SK-N-SH treated with all-trans-retinoic acid at 6 μM for 48 hours (cell line): ENCODE data around the gene HSPA9.

ENCODE experiments used
- ATAC-seq: fragments of 200-7000 bp; cut with Tn5 transposase; 3 replicates; pipeline ENCODE4 v1.9.1; 2020; ENCODE audit warnings: mild to moderate bottlenecking, moderate library complexity
- ARNTL ChIP-seq: fragments of 450-650 bp; formaldehyde crosslinking; IDR thresholded peaks from 2 replicates; pipeline ENCODE4 v1.5.0; 2020; ENCODE audit warnings: low read depth, mild to moderate bottlenecking, moderate library complexity, borderline replicate concordance
- BACH2 ChIP-seq: fragments of 250-450 bp; sonication (Bioruptor Pico); IDR thresholded peaks from 2 replicates; pipeline ENCODE4 v1.9.0; 2021; ENCODE audit warnings: mild to moderate bottlenecking, borderline replicate concordance
- CSDC2 ChIP-seq: fragments of 250-450 bp; sonication (Bioruptor Pico); IDR thresholded peaks from 2 replicates; pipeline ENCODE4 v1.5.0; 2020; ENCODE audit warnings: mild to moderate bottlenecking, moderate library complexity
- ESRRG ChIP-seq: fragments of 250-450 bp; sonication (Bioruptor Pico); IDR thresholded peaks from 2 replicates; pipeline ENCODE4 v1.6.1; 2021; ENCODE audit warnings: mild to moderate bottlenecking
- GLIS3 ChIP-seq: fragments of 250-450 bp; sonication (Bioruptor Pico); IDR thresholded peaks from 2 replicates; pipeline ENCODE4 v1.5.0; 2020; ENCODE audit warnings: mild to moderate bottlenecking, moderate library complexity
- ISL1 ChIP-seq: fragments of 250-450 bp; sonication (Bioruptor Pico); IDR thresholded peaks from 2 replicates; pipeline ENCODE4 v2.1.2; 2022; ENCODE audit warnings: mild to moderate bottlenecking, moderate library complexity
- PPARA ChIP-seq: fragments of 250-450 bp; sonication (Bioruptor Pico); IDR thresholded peaks from 2 replicates; pipeline ENCODE4 v1.5.0; 2020; ENCODE audit warnings: mild to moderate bottlenecking, borderline replicate concordance
- RARB ChIP-seq: fragments of 250-450 bp; sonication (Bioruptor Pico); IDR thresholded peaks from 2 replicates; pipeline ENCODE4 v1.8.0; 2021; ENCODE audit warnings: mild to moderate bottlenecking, moderate library complexity
- SNAI2 ChIP-seq: fragments of 250-450 bp; sonication (Bioruptor Pico); IDR thresholded peaks from 2 replicates; pipeline ENCODE4 v1.5.0; 2020; ENCODE audit warnings: mild to moderate bottlenecking, moderate library complexity
- TCF4 ChIP-seq: fragments of 250-450 bp; sonication (Bioruptor Pico); IDR thresholded peaks from 2 replicates; pipeline ENCODE4 v1.8.0; 2021; ENCODE audit warnings: mild to moderate bottlenecking, moderate library complexity, borderline replicate concordance
- TOX ChIP-seq: fragments of 250-450 bp; sonication (Bioruptor Pico); IDR thresholded peaks from 2 replicates; pipeline ENCODE4 v1.8.0; 2021; ENCODE audit warnings: mild to moderate bottlenecking, moderate library complexity, borderline replicate concordance
- ZC3H10 ChIP-seq: fragments of 250-450 bp; sonication (Bioruptor Pico); IDR thresholded peaks from 2 replicates; pipeline ENCODE4 v1.5.1; 2021; ENCODE audit warnings: mild to moderate bottlenecking, moderate library complexity
- ZFP3 ChIP-seq: fragments of 250-450 bp; sonication (Bioruptor Pico); IDR thresholded peaks from 2 replicates; pipeline ENCODE4 v1.5.0; 2020; ENCODE audit warnings: mild to moderate bottlenecking, moderate library complexity
- ZFP30 ChIP-seq: fragments of 450-650 bp; formaldehyde crosslinking; IDR thresholded peaks from 2 replicates; pipeline ENCODE4 v1.5.0; 2022; ENCODE audit warnings: mild to moderate bottlenecking, moderate library complexity
- ZNF565 ChIP-seq: fragments of 450-650 bp; formaldehyde crosslinking; conservative IDR thresholded peaks from 2 replicates; pipeline ENCODE4 v1.5.0; 2020; ENCODE audit warnings: low read depth, mild to moderate bottlenecking, moderate library complexity
- ZNF70 ChIP-seq: fragments of 450-650 bp; formaldehyde crosslinking; IDR thresholded peaks from 2 replicates; pipeline ENCODE4 v1.5.0; 2020; ENCODE audit warnings: mild to moderate bottlenecking, moderate library complexity
- ZNF8 ChIP-seq: fragments of 450-650 bp; formaldehyde crosslinking; IDR thresholded peaks from 2 replicates; pipeline ENCODE4 v1.5.0; 2020; ENCODE audit warnings: mild to moderate bottlenecking, moderate library complexity
- TF ChIP-seq, protein P1 (sequence below): fragments of 250-450 bp; sonication (Bioruptor Pico); IDR thresholded peaks from 2 replicates; pipeline ENCODE4 v1.8.0; 2021; ENCODE audit warnings: low read depth, mild to moderate bottlenecking, moderate library complexity, borderline replicate concordance
- TF ChIP-seq, protein P2 (sequence below): fragments of 250-450 bp; sonication (Bioruptor Pico); IDR thresholded peaks from 2 replicates; pipeline ENCODE4 v1.5.1; 2020; ENCODE audit warnings: low read depth, mild to moderate bottlenecking, moderate library complexity
- TF ChIP-seq, protein P3 (sequence below): fragments of 250-450 bp; sonication (Bioruptor Pico); IDR thresholded peaks from 2 replicates; pipeline ENCODE4 v1.8.0; 2020; ENCODE audit warnings: mild to moderate bottlenecking, moderate library complexity, borderline replicate concordance
- TF ChIP-seq, protein P4 (sequence below): fragments of 250-450 bp; sonication (Bioruptor Pico); IDR thresholded peaks from 2 replicates; pipeline ENCODE4 v1.5.1; 2021; ENCODE audit warnings: mild to moderate bottlenecking, moderate library complexity

Gene HSPA9

GRCh38 chr5:138533973-138534941 lies 40.9 kb downstream of the HSPA9 start:
- ATAC-seq = no peak
- no peak for TF ChIP-seq ZNF565 (CRISPR knock-in tag)
- no peak for TF ChIP-seq RARB (CRISPR knock-in tag)
- no peak for TF ChIP-seq CSDC2 (CRISPR knock-in tag)
- TF ChIP-seq ESRRG (CRISPR knock-in tag) = no peak
- TF ChIP-seq ZFP30 (CRISPR knock-in tag) = no peak
- no peak for TF ChIP-seq TOX (CRISPR knock-in tag)
- TF ChIP-seq BACH2 (CRISPR knock-in tag) = no peak
- TF ChIP-seq SNAI2 (CRISPR knock-in tag) = no peak

DNA sequence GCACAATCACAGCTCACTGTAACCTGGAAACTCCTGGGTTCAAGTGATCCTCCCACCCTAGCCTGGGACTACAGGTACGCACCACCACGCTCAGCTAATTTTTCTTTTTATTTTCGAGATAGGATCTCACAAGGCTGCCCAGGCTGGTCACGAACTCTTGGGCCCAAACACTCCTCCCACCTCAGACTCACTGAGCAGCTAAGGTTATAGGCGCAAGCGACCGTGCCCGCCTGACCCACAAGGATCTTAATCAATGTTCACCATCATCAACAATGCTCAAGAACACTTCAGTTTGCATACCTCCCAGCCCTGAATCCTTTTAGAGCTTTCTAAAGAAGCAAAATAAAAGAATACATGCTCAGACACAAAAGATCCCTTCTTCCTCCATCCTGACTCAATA lies 45.4 kb downstream of the HSPA9 start:
- ATAC-seq = no peak
- TF ChIP-seq PPARA (CRISPR knock-in tag) = no peak
- TF ChIP-seq ZC3H10 (CRISPR knock-in tag) = no peak
- no peak for TF ChIP-seq ESRRG (CRISPR knock-in tag)
- TF ChIP-seq, all 23 proteins: peak for 0

DNA sequence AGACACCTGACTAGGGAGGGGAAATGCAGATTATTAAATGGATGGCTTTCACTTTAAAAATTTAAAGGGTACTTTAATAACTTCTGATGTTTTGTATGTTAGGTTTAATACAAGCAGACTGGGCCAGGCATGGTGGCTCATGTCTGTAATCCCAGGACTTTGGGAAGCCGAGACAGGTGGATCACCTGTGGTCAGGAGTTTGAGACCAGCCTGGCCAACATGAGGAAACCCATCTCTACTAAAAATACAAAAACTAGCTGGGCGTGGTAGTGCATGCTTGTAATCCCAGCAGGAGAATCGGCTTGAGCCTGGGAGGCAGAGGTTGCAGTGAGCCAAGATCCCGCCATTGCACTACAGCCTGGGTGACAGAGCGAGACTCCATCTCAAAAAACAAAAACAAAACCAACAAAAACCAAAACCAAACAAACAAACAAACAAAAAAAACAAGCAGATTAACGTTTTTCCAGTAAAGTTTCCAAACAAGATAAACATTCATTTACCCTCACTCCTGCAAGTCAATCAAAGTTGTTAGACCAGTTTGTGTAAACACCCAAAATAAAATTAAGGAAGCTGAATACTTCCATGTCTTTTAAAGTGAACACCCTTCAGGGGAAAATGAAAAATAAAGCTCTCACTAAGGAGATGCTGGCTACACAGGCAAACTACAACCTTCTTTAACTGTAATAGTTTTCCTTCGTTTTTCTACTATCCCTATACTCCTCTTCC lies 46.3 kb downstream of the HSPA9 start:
- TF ChIP-seq ZNF70 (CRISPR knock-in tag) (no peak), PPARA (CRISPR knock-in tag) (no peak)
- no peak for ATAC-seq

- TF ChIP-seq, protein P1, sequence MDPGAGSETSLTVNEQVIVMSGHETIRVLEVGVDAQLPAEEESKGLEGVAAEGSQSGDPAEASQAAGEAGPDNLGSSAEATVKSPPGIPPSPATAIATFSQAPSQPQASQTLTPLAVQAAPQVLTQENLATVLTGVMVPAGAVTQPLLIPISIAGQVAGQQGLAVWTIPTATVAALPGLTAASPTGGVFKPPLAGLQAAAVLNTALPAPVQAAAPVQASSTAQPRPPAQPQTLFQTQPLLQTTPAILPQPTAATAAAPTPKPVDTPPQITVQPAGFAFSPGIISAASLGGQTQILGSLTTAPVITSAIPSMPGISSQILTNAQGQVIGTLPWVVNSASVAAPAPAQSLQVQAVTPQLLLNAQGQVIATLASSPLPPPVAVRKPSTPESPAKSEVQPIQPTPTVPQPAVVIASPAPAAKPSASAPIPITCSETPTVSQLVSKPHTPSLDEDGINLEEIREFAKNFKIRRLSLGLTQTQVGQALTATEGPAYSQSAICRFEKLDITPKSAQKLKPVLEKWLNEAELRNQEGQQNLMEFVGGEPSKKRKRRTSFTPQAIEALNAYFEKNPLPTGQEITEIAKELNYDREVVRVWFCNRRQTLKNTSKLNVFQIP (CRISPR knock-in tag) = no peak
- peak; percentile 78 for TF ChIP-seq ISL1 (CRISPR knock-in tag)
- ATAC-seq = no peak
Measured at GRCh38 chr5:138528208-138528607, 47.0 kb downstream of the HSPA9 start.

- TF ChIP-seq BACH2 (CRISPR knock-in tag) (no peak), ARNTL (no peak), GLIS3 (CRISPR knock-in tag) (no peak), ZFP3 (CRISPR knock-in tag) (no peak), TOX (CRISPR knock-in tag) (no peak), ZC3H10 (CRISPR knock-in tag) (no peak), TCF4 (CRISPR knock-in tag) (no peak), CSDC2 (CRISPR knock-in tag) (no peak), PPARA (CRISPR knock-in tag) (no peak), ESRRG (CRISPR knock-in tag) (no peak), ISL1 (CRISPR knock-in tag) (no peak), ZNF8 (CRISPR knock-in tag) (no peak)
- TF ChIP-seq, protein P2, sequence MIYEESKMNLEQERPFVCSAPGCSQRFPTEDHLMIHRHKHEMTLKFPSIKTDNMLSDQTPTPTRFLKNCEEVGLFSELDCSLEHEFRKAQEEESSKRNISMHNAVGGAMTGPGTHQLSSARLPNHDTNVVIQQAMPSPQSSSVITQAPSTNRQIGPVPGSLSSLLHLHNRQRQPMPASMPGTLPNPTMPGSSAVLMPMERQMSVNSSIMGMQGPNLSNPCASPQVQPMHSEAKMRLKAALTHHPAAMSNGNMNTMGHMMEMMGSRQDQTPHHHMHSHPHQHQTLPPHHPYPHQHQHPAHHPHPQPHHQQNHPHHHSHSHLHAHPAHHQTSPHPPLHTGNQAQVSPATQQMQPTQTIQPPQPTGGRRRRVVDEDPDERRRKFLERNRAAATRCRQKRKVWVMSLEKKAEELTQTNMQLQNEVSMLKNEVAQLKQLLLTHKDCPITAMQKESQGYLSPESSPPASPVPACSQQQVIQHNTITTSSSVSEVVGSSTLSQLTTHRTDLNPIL (CRISPR knock-in tag) = no peak
- TF ChIP-seq, protein P3, sequence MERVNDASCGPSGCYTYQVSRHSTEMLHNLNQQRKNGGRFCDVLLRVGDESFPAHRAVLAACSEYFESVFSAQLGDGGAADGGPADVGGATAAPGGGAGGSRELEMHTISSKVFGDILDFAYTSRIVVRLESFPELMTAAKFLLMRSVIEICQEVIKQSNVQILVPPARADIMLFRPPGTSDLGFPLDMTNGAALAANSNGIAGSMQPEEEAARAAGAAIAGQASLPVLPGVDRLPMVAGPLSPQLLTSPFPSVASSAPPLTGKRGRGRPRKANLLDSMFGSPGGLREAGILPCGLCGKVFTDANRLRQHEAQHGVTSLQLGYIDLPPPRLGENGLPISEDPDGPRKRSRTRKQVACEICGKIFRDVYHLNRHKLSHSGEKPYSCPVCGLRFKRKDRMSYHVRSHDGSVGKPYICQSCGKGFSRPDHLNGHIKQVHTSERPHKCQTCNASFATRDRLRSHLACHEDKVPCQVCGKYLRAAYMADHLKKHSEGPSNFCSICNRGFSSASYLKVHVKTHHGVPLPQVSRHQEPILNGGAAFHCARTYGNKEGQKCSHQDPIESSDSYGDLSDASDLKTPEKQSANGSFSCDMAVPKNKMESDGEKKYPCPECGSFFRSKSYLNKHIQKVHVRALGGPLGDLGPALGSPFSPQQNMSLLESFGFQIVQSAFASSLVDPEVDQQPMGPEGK = no peak
- TF ChIP-seq, protein P4, sequence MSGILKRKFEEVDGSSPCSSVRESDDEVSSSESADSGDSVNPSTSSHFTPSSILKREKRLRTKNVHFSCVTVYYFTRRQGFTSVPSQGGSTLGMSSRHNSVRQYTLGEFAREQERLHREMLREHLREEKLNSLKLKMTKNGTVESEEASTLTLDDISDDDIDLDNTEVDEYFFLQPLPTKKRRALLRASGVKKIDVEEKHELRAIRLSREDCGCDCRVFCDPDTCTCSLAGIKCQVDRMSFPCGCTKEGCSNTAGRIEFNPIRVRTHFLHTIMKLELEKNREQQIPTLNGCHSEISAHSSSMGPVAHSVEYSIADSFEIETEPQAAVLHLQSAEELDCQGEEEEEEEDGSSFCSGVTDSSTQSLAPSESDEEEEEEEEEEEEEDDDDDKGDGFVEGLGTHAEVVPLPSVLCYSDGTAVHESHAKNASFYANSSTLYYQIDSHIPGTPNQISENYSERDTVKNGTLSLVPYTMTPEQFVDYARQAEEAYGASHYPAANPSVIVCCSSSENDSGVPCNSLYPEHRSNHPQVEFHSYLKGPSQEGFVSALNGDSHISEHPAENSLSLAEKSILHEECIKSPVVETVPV (CRISPR knock-in tag) = no peak
- peak; percentile 48 for ATAC-seq
Measured at GRCh38 chr5:138527170-138527569, 48.0 kb downstream of the HSPA9 start.
